ENCODE data around the gene ITGAE.

- TF ChIP-seq PATZ1 (CRISPR knock-in tag; IDR thresholded peaks at IDR 0.05; ENCODE audit: borderline replicate concordance) (no peak), CSRNP3 (CRISPR knock-in tag; IDR thresholded peaks at IDR 0.05) (no peak), ZFP3 (CRISPR knock-in tag; IDR thresholded peaks at IDR 0.05) (no peak), PPARA (CRISPR knock-in tag; IDR thresholded peaks at IDR 0.05; ENCODE audit: borderline replicate concordance) (no peak), TCF4 (CRISPR knock-in tag; IDR thresholded peaks at IDR 0.05; ENCODE audit: borderline replicate concordance) (no peak), ZNF565 (CRISPR knock-in tag; conservative IDR thresholded peaks at IDR 0.05; ENCODE audit: low read depth) (no peak)
- TF ChIP-seq, protein P1, sequence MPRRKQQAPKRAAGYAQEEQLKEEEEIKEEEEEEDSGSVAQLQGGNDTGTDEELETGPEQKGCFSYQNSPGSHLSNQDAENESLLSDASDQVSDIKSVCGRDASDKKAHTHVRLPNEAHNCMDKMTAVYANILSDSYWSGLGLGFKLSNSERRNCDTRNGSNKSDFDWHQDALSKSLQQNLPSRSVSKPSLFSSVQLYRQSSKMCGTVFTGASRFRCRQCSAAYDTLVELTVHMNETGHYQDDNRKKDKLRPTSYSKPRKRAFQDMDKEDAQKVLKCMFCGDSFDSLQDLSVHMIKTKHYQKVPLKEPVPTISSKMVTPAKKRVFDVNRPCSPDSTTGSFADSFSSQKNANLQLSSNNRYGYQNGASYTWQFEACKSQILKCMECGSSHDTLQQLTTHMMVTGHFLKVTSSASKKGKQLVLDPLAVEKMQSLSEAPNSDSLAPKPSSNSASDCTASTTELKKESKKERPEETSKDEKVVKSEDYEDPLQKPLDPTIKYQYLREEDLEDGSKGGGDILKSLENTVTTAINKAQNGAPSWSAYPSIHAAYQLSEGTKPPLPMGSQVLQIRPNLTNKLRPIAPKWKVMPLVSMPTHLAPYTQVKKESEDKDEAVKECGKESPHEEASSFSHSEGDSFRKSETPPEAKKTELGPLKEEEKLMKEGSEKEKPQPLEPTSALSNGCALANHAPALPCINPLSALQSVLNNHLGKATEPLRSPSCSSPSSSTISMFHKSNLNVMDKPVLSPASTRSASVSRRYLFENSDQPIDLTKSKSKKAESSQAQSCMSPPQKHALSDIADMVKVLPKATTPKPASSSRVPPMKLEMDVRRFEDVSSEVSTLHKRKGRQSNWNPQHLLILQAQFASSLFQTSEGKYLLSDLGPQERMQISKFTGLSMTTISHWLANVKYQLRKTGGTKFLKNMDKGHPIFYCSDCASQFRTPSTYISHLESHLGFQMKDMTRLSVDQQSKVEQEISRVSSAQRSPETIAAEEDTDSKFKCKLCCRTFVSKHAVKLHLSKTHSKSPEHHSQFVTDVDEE (CRISPR knock-in tag; IDR thresholded peaks at IDR 0.05), result no peak
These were observed 105.1 kb downstream of the ITGAE start, which contains the start of gene P2RX5 for GRCh38 chr17:3695723-3696411.
